ENCODE results near the gene RNASE4. TPM values are rescaled to one million over a fixed set of nuclear protein-coding genes. Genes with fewer than 3 reads are reported as not detected.

Gene RNASE4
- total and polyA plus RNA-seq, 2 experiments from 2014 or later = 0.29 to 2.0 TPM

GRCh38 chr14:20687362-20688166 is 3.2 kb downstream of the RNASE4 start (continued):
- TF ChIP-seq ZNF462 (CRISPR knock-in tag; IDR thresholded peaks at IDR 0.05) = no peak
- no peak for TF ChIP-seq NANOG (IDR thresholded peaks at IDR 0.05; ENCODE audit: borderline replicate concordance)
- no peak for TF ChIP-seq JUNB (IDR thresholded peaks at IDR 0.05; ENCODE audit: unreplicated experiment)
- TF ChIP-seq EZH2 (IDR thresholded peaks at IDR 0.05; ENCODE audit: low read depth, unreplicated experiment) = no peak
- TF ChIP-seq ZNF114 (CRISPR knock-in tag; IDR thresholded peaks at IDR 0.05) = no peak
- TF ChIP-seq ZNF331 (CRISPR knock-in tag; IDR thresholded peaks at IDR 0.05; ENCODE audit: low read depth) = no peak

DNA sequence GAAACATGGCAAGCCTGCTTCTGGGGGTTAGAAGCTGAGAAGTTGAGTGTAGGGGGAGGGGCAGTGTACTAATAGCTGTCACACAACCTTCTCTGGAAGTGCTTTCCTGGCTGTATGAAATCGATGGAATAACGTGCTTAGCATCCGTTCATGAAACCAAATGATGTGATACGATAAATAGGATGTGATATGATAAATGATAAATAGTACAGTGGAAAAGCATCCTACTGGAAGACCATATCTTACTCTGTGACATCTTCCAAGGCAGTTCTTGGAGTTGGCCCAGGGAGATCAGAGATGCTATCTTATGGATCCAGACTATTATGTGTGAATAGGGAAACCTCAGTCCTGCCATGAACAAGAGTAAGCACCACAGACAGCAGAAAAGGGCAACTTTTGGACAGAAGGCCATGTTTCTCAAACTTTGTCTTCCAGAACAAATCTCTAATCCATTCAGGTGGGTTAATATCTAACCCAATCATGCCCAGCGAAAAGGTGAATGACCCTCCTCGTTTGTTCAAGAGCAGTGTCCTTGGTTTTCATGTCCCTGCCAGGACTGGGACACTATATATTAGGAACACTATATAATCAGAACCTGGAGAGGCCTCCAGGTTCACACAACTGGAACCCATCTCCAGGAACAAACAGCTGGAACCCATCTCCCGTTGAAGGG is 3.9 kb downstream of the RNASE4 start, which contains the start of gene ANG:
TSS of gene ANG (plus strand) at position 598 of the 673 bp plus-strand sequence. CDS start 4,801 bp downstream, outside the sequence.
- H4K20me1 ChIP-seq (replicated peaks; ENCODE audit: insufficient read depth) = no peaks in the 10 kb centered on the region
- TF ChIP-seq NANOG (IDR thresholded peaks at IDR 0.05; ENCODE audit: borderline replicate concordance) (no peak), POLR2AphosphoS5 (IDR thresholded peaks at IDR 0.05; ENCODE audit: low read depth) (no peak), ZNF331 (CRISPR knock-in tag; IDR thresholded peaks at IDR 0.05; ENCODE audit: low read depth) (no peak), EZH2 (IDR thresholded peaks at IDR 0.05; ENCODE audit: low read depth, unreplicated experiment) (no peak), STAT1 (IDR thresholded peaks at IDR 0.05; ENCODE audit: unreplicated experiment) (no peak), EZH2phosphoT487 (IDR thresholded peaks at IDR 0.05; ENCODE audit: unreplicated experiment) (no peak), JUNB (IDR thresholded peaks at IDR 0.05; ENCODE audit: unreplicated experiment) (no peak)
- TF ChIP-seq, protein P1, sequence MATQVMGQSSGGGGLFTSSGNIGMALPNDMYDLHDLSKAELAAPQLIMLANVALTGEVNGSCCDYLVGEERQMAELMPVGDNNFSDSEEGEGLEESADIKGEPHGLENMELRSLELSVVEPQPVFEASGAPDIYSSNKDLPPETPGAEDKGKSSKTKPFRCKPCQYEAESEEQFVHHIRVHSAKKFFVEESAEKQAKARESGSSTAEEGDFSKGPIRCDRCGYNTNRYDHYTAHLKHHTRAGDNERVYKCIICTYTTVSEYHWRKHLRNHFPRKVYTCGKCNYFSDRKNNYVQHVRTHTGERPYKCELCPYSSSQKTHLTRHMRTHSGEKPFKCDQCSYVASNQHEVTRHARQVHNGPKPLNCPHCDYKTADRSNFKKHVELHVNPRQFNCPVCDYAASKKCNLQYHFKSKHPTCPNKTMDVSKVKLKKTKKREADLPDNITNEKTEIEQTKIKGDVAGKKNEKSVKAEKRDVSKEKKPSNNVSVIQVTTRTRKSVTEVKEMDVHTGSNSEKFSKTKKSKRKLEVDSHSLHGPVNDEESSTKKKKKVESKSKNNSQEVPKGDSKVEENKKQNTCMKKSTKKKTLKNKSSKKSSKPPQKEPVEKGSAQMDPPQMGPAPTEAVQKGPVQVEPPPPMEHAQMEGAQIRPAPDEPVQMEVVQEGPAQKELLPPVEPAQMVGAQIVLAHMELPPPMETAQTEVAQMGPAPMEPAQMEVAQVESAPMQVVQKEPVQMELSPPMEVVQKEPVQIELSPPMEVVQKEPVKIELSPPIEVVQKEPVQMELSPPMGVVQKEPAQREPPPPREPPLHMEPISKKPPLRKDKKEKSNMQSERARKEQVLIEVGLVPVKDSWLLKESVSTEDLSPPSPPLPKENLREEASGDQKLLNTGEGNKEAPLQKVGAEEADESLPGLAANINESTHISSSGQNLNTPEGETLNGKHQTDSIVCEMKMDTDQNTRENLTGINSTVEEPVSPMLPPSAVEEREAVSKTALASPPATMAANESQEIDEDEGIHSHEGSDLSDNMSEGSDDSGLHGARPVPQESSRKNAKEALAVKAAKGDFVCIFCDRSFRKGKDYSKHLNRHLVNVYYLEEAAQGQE (IDR thresholded peaks at IDR 0.05; ENCODE audit: unreplicated experiment) = no peak
- TF ChIP-seq, protein P2, sequence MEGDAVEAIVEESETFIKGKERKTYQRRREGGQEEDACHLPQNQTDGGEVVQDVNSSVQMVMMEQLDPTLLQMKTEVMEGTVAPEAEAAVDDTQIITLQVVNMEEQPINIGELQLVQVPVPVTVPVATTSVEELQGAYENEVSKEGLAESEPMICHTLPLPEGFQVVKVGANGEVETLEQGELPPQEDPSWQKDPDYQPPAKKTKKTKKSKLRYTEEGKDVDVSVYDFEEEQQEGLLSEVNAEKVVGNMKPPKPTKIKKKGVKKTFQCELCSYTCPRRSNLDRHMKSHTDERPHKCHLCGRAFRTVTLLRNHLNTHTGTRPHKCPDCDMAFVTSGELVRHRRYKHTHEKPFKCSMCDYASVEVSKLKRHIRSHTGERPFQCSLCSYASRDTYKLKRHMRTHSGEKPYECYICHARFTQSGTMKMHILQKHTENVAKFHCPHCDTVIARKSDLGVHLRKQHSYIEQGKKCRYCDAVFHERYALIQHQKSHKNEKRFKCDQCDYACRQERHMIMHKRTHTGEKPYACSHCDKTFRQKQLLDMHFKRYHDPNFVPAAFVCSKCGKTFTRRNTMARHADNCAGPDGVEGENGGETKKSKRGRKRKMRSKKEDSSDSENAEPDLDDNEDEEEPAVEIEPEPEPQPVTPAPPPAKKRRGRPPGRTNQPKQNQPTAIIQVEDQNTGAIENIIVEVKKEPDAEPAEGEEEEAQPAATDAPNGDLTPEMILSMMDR (conservative IDR thresholded peaks at IDR 0.05; ENCODE audit: low read depth in 2 of 2) = no peak

More for the DNA sequence above, 3.9 kb downstream of the RNASE4 start, which contains the start of gene ANG:
- Histone ChIP-seq H3K36me3 (ENCODE audit: insufficient read depth) (no peaks in the 10 kb centered on the region), H3K79me2 (replicated peaks; ENCODE audit: insufficient read depth) (no peaks in the 10 kb centered on the region), H3K4me1 (ENCODE audit: insufficient read depth) (no peaks in the 10 kb centered on the region; the same call in 1 of the 2 replicates), H3K9me2 (ENCODE audit: insufficient read depth) (no peaks in the 10 kb centered on the region), H3K27ac (ENCODE audit: low read depth) (no peak within 1 kb of the TSS), H3F3A (replicated peaks; ENCODE audit: low read depth) (peaks cover 3% of the 10 kb centered on the region; the same call in 1 of the 2 replicates), H2AFZ (no peak within 1 kb of the TSS), H3K4me2 (no peak within 1 kb of the TSS), H3K4me3 (no peak within 1 kb of the TSS), H3K27me3 (ENCODE audit: insufficient read depth) (no peaks in the 10 kb centered on the region)
- Mint-ChIP-seq H3K4me1 (peaks cover 19% of the 10 kb centered on the region), H3K27me3 (ENCODE audit: insufficient read depth, low read depth, poor library complexity) (peaks cover 6% of the 10 kb centered on the region), H3K27ac (no peak within 1 kb of the TSS), H3K36me3 (ENCODE audit: low read depth) (peaks cover 19% of the 10 kb centered on the region), H3K4me3 (no peak within 1 kb of the TSS), H3K9me3 (no peaks in the 10 kb centered on the region; the same call in 2 of the 3 replicates)
- no peak for ATAC-seq
- DNase-seq (ENCODE audit: low spot score) = no peak
